MM.1S (cell line): ENCODE data around the gene ELP2.

Experiments
- CTCF ChIP-seq: fragments of 300-600 bp; sonication (generic); IDR thresholded peaks from 2 replicates; pipeline ENCODE4 v1.5.1; 2016; ENCODE audit warnings: antibody characterized with exemption, low read length, mixed read lengths
- EZH2 ChIP-seq: fragments of 300-600 bp; sonication (generic); optimal IDR thresholded peaks from 2 replicates; pipeline ENCODE3; 2017; ENCODE audit warnings: low read depth, mild to moderate bottlenecking, antibody characterized with exemption, low read length, mixed read lengths

GRCh38 chr18:36185901-36186460, 56.3 kb downstream of the ELP2 start:
- no peak for TF ChIP-seq CTCF
- TF ChIP-seq EZH2 = no peak
